Trophoblast cell (in vitro differentiated cells and primary cell): ENCODE data around the gene NFYC.

Experiments
- DNase-seq, 2 donors: peaks; one replicate each; pipeline ENCODE4 v3.0.0-alpha.2; 2016
- H2AFZ ChIP-seq: 2 replicates; pipeline ENCODE4 v1.6.1; 2013; ENCODE audit warnings: low read length, moderate library complexity, mild to moderate bottlenecking; ENCODE audit not compliant: insufficient read depth, poor library complexity
- H2AK5ac ChIP-seq: 2 replicates; pipeline ENCODE4 v1.6.1; 2013; ENCODE audit warnings: mild to moderate bottlenecking, low read length
- H2BK120ac ChIP-seq: 2 replicates; pipeline ENCODE4 v1.6.1; 2013; ENCODE audit warnings: low read length, mild to moderate bottlenecking, moderate library complexity; ENCODE audit not compliant: insufficient read depth, poor library complexity
- H2BK12ac ChIP-seq: 2 replicates; pipeline ENCODE4 v1.6.1; 2013; ENCODE audit warnings: mild to moderate bottlenecking, low read length, moderate library complexity
- H2BK5ac ChIP-seq: 2 replicates; pipeline ENCODE4 v1.6.1; 2013; ENCODE audit warnings: low read length, low read depth, moderate library complexity, mild to moderate bottlenecking; ENCODE audit not compliant: poor library complexity
- H3K14ac ChIP-seq: 2 replicates; pipeline ENCODE4 v1.6.1; 2013; ENCODE audit warnings: mild to moderate bottlenecking, low read length
- H3K18ac ChIP-seq: 2 replicates; pipeline ENCODE4 v1.6.1; 2013; ENCODE audit warnings: mild to moderate bottlenecking, low read length
- H3K23ac ChIP-seq: 2 replicates; pipeline ENCODE4 v1.6.1; 2013; ENCODE audit warnings: low read length
- H3K27ac ChIP-seq: 2 replicates; pipeline ENCODE4 v1.5.1; 2013; ENCODE audit warnings: low read depth, mild to moderate bottlenecking, inconsistent platforms, low read length, moderate library complexity
- H3K27me3 ChIP-seq: 2 replicates; pipeline ENCODE4 v1.6.1; 2013; ENCODE audit warnings: inconsistent platforms, mild to moderate bottlenecking, low read length, moderate library complexity; ENCODE audit not compliant: insufficient read depth
- H3K36me3 ChIP-seq, 2 experiments: 1 replicate in 1 of 2; 2 replicates in 1 of 2; pipeline ENCODE4 v1.6.1; 2013; ENCODE audit warnings: low read length in 2 of 2, mild to moderate bottlenecking in 2 of 2, moderate library complexity in 1 of 2; ENCODE audit not compliant: insufficient read depth in 2 of 2, control insufficient read depth in 1 of 2
- H3K4ac ChIP-seq: 2 replicates; pipeline ENCODE4 v1.6.1; 2013; ENCODE audit warnings: low read depth, mild to moderate bottlenecking, low read length, moderate library complexity
- H3K4me1 ChIP-seq, 2 experiments: 1 replicate in 1 of 2; 2 replicates in 1 of 2; pipeline ENCODE4 v1.6.1; 2013; ENCODE audit warnings: low read length in 2 of 2, mild to moderate bottlenecking in 2 of 2, moderate library complexity in 1 of 2; ENCODE audit not compliant: insufficient read depth in 2 of 2, control insufficient read depth in 1 of 2
- H3K4me2 ChIP-seq: 2 replicates; pipeline ENCODE4 v1.6.1; 2013; ENCODE audit warnings: inconsistent platforms, mild to moderate bottlenecking, low read length, moderate library complexity
- H3K4me3 ChIP-seq: 2 replicates; pipeline ENCODE4 v1.5.1; 2013; ENCODE audit warnings: mild to moderate bottlenecking, low read depth, low read length, inconsistent platforms
- H3K79me1 ChIP-seq: one replicate; pipeline ENCODE4 v1.6.1; 2013; ENCODE audit warnings: low read length
- H3K79me2 ChIP-seq: 2 replicates; pipeline ENCODE4 v1.6.1; 2013; ENCODE audit warnings: low read length, mild to moderate bottlenecking; ENCODE audit not compliant: control insufficient read depth, insufficient read depth, poor library complexity
- H3K9ac ChIP-seq: 2 replicates; pipeline ENCODE4 v1.6.1; 2013; ENCODE audit warnings: mild to moderate bottlenecking, low read length
- H3K9me3 ChIP-seq: 2 replicates; pipeline ENCODE4 v1.6.1; 2013; ENCODE audit warnings: low read depth, mild to moderate bottlenecking, control low read depth, inconsistent platforms, low read length; ENCODE audit not compliant: insufficient read depth
- H4K12ac ChIP-seq: 2 replicates; pipeline ENCODE4 v1.6.1; 2013; ENCODE audit warnings: low read depth, mild to moderate bottlenecking, low read length, moderate library complexity
- H4K8ac ChIP-seq: 2 replicates; pipeline ENCODE4 v1.6.1; 2013; ENCODE audit warnings: low read depth, mild to moderate bottlenecking, low read length, moderate library complexity
- H4K91ac ChIP-seq: one replicate; pipeline ENCODE4 v1.6.1; 2013; ENCODE audit warnings: low read depth, mild to moderate bottlenecking, low read length, moderate library complexity
- WGBS: extraction: QIAGEN DNeasy Blood & Tissue Kit; methylation state at CpG from one replicate; pipeline ENCODE4 v1.1.7; 2013; ENCODE audit warnings: missing lambda C conversion rate; ENCODE audit not compliant: insufficient read length, insufficient coverage; ENCODE audit errors: extremely low coverage; 5-methylcytosine and 5-hydroxymethylcytosine counted together

The NFYC gene

GRCh38 chr1:40748841-40749718 is 57.6 kb downstream of the NFYC start:
- H3K27me3 ChIP-seq, result no peaks in the 10 kb centered on the region
- H3K9ac ChIP-seq, result no peak overlapping the region
- H3K18ac ChIP-seq, result no peak overlapping the region
- no peak overlapping the region for H2AK5ac ChIP-seq
- H3K4me3 ChIP-seq, result no peak overlapping the region
- H4K91ac ChIP-seq, result no peak overlapping the region
- H2AFZ ChIP-seq, result no peak overlapping the region
- no peaks in the 10 kb centered on the region for H3K79me1 ChIP-seq
- no peak overlapping the region for H4K8ac ChIP-seq
- H3K36me3 ChIP-seq, result peaks cover 9 to 19% of the 10 kb centered on the region in 2 experiments
- no peak overlapping the region for H4K12ac ChIP-seq
- H3K14ac ChIP-seq, result no peak overlapping the region
- WGBS, result no CpG with 5 or more reads among the region's 5 CpGs
- H3K23ac ChIP-seq, result no peak overlapping the region
- no peak overlapping the region for H2BK12ac ChIP-seq
- no peaks in the 10 kb centered on the region for H3K4me1 ChIP-seq
- no peak overlapping the region for H3K4ac ChIP-seq
- no peak overlapping the region for H2BK120ac ChIP-seq
- H3K9me3 ChIP-seq, result no peaks in the 10 kb centered on the region
- H3K4me2 ChIP-seq, result no peak overlapping the region
- no peaks in the 10 kb centered on the region for H3K79me2 ChIP-seq
- H2BK5ac ChIP-seq, result no peak overlapping the region
- no peak for DNase-seq
- no peak overlapping the region for H3K27ac ChIP-seq

GRCh38 chr1:40749817-40750216 is 58.3 kb downstream of the NFYC start:
- no peak overlapping the region for H3K4me2 ChIP-seq
- no peak overlapping the region for H4K91ac ChIP-seq
- H4K8ac ChIP-seq, result no peak overlapping the region
- H2BK12ac ChIP-seq, result no peak overlapping the region
- no peak overlapping the region for H2BK120ac ChIP-seq
- H3K4ac ChIP-seq, result no peak overlapping the region
- no peak overlapping the region for H2AFZ ChIP-seq
- no peak overlapping the region for H2BK5ac ChIP-seq
- no peaks in the 10 kb centered on the region for H3K9me3 ChIP-seq
- H2AK5ac ChIP-seq, result no peak overlapping the region
- H3K4me3 ChIP-seq, result no peak overlapping the region
- H3K27me3 ChIP-seq, result no peaks in the 10 kb centered on the region
- H3K79me1 ChIP-seq, result no peaks in the 10 kb centered on the region
- H3K18ac ChIP-seq, result no peak overlapping the region
- H4K12ac ChIP-seq, result no peak overlapping the region
- no peak overlapping the region for H3K27ac ChIP-seq
- no peak overlapping the region for H3K14ac ChIP-seq
- no peaks in the 10 kb centered on the region for H3K79me2 ChIP-seq
- no peak overlapping the region for H3K9ac ChIP-seq
- peaks cover 12 to 26% of the 10 kb centered on the region in 2 experiments for H3K36me3 ChIP-seq
- H3K4me1 ChIP-seq, result no peaks in the 10 kb centered on the region
- DNase-seq, result no peak
- no peak overlapping the region for H3K23ac ChIP-seq
- WGBS, result no CpG with 5 or more reads among the region's 3 CpGs

DNA sequence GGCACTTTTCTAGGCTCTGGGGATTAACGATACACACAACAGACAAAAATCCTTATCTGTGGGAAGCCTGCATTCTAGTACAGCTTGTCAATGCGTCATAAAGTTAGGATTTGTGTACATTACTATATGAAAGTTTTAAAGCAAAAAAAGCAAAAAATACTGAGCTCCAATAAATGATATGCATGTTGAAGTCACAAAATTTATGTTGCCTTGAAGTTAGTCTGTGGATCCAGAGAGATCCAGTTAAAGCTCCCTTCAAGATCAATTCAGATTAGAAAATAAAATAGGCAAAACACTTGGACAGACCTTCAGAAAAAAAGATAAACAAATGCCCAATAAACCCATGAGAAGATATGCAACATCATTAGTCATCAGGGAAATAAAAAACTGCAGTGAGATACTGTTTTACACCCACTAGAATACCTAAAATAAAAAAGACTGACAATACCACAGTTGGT is 59.0 kb downstream of the NFYC start:
- Histone ChIP-seq H3K4me2 (no peak overlapping the region), H3K4me3 (no peak overlapping the region), H2AFZ (no peak overlapping the region), H4K8ac (no peak overlapping the region), H3K79me1 (no peaks in the 10 kb centered on the region), H3K4me1 (no peaks in the 10 kb centered on the region), H3K79me2 (no peaks in the 10 kb centered on the region), H2AK5ac (no peak overlapping the region), H3K27ac (no peak overlapping the region), H3K27me3 (no peaks in the 10 kb centered on the region), H3K4ac (no peak overlapping the region), H2BK120ac (no peak overlapping the region), H2BK12ac (no peak overlapping the region), H4K12ac (no peak overlapping the region), H3K9me3 (no peaks in the 10 kb centered on the region), H3K23ac (no peak overlapping the region), H3K9ac (no peak overlapping the region), H2BK5ac (no peak overlapping the region), H3K18ac (no peak overlapping the region), H3K14ac (no peak overlapping the region), H3K36me3 (peaks cover 14 to 32% of the 10 kb centered on the region in 2 experiments), H4K91ac (no peak overlapping the region)
- WGBS, result no CpG with 5 or more reads among the region's 2 CpGs
- DNase-seq, result no peak

DNA sequence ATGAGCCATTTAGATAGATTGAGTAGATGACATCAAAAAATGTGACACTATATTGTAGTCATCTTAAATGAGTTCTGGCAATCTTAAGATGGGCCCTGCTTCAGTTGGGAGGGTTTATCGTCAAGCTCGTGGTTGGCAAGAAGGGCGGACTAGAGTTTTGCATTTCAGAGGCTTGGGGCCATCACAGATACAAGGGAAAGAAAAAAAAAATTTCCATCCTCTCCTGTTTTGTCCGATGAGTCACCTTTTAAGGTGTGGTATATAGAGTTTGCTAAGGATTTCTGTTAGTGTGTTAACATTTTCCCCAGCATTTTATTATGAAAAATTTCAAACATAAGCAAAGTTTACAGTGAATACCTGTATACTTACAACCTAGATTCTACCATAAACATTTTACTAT is 60.3 kb downstream of the NFYC start:
- no peak overlapping the region for H3K4me2 ChIP-seq
- H3K18ac ChIP-seq, result no peak overlapping the region
- H2AK5ac ChIP-seq, result no peak overlapping the region
- H2BK12ac ChIP-seq, result no peak overlapping the region
- H4K12ac ChIP-seq, result no peak overlapping the region
- H3K79me1 ChIP-seq, result no peaks in the 10 kb centered on the region
- no peak for DNase-seq
- H3K27me3 ChIP-seq, result no peaks in the 10 kb centered on the region
- no peaks in the 10 kb centered on the region for H3K79me2 ChIP-seq
- no peak overlapping the region for H2BK5ac ChIP-seq
- H3K4ac ChIP-seq, result no peak overlapping the region
- H3K9ac ChIP-seq, result no peak overlapping the region
- no peak overlapping the region for H4K91ac ChIP-seq
- H2AFZ ChIP-seq, result no peak overlapping the region
- H3K36me3 ChIP-seq, result peaks cover 14 to 41% of the 10 kb centered on the region in 2 experiments
- no peak overlapping the region for H4K8ac ChIP-seq
- H2BK120ac ChIP-seq, result no peak overlapping the region
- H3K14ac ChIP-seq, result no peak overlapping the region
- H3K23ac ChIP-seq, result no peak overlapping the region
- H3K4me1 ChIP-seq, result no peaks in the 10 kb centered on the region
- no CpG with 5 or more reads among the region's 4 CpGs for WGBS
- no peaks in the 10 kb centered on the region for H3K9me3 ChIP-seq
- H3K4me3 ChIP-seq, result no peak overlapping the region
- H3K27ac ChIP-seq, result no peak overlapping the region
